Suprapubic skin (tissue), 3 donors: Measurements from ENCODE around the gene QDPR.

Experiments used
- POLR2A ChIP-seq, 2 donors: fragments of 450-650 bp; IDR thresholded peaks; one replicate each; pipeline ENCODE4 v1.6.1; 2017; ENCODE audit warnings: antibody characterized with exemption in 2 of 2, mild to moderate bottlenecking in 2 of 2, moderate library complexity in 2 of 2
- TF ChIP-seq, protein P1 (sequence below), 2 donors: fragments of 200-600 bp in 1 of 2; fragments of 450-650 bp in 1 of 2; sonication (generic) in 1 of 2; IDR thresholded peaks; one replicate each; pipeline ENCODE4 v1.5.1; 2016 to 2019; ENCODE audit warnings: antibody characterized with exemption in 2 of 2, mild to moderate bottlenecking in 1 of 2, moderate library complexity in 1 of 2

DNA sequence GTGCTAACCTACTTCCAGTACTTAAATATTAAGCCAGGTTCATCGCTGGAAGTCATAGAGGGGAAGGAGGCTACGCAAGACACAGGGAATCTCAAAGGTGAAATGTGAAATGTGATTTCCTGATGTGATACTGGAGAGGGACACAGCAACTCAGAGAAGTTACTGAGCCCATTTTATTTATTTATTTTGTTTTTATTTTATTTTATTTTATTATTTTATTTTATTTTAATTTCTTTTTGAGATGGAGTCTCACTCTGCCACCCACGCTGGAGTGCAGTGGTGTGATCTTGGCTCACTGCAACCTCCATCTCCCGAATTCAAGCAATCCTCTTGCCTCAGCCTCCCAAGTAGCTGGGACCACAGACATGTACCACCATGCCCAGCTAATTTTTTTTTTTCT, 22.8 kb upstream of the QDPR start:
- TF ChIP-seq, protein P1, sequence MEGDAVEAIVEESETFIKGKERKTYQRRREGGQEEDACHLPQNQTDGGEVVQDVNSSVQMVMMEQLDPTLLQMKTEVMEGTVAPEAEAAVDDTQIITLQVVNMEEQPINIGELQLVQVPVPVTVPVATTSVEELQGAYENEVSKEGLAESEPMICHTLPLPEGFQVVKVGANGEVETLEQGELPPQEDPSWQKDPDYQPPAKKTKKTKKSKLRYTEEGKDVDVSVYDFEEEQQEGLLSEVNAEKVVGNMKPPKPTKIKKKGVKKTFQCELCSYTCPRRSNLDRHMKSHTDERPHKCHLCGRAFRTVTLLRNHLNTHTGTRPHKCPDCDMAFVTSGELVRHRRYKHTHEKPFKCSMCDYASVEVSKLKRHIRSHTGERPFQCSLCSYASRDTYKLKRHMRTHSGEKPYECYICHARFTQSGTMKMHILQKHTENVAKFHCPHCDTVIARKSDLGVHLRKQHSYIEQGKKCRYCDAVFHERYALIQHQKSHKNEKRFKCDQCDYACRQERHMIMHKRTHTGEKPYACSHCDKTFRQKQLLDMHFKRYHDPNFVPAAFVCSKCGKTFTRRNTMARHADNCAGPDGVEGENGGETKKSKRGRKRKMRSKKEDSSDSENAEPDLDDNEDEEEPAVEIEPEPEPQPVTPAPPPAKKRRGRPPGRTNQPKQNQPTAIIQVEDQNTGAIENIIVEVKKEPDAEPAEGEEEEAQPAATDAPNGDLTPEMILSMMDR (IDR thresholded peaks at IDR 0.05), result no peak
- TF ChIP-seq POLR2A (IDR thresholded peaks at IDR 0.05), result no peak
